ENCODE results near the gene NOXO1. TPM values are rescaled to one million over a fixed set of nuclear protein-coding genes. Genes with fewer than 3 reads are reported as not detected.

The NOXO1 gene
- polyA plus RNA-seq, 1 of the 3 experiments (the other 2 are of a cell fraction), result 0.21 TPM

DNA sequence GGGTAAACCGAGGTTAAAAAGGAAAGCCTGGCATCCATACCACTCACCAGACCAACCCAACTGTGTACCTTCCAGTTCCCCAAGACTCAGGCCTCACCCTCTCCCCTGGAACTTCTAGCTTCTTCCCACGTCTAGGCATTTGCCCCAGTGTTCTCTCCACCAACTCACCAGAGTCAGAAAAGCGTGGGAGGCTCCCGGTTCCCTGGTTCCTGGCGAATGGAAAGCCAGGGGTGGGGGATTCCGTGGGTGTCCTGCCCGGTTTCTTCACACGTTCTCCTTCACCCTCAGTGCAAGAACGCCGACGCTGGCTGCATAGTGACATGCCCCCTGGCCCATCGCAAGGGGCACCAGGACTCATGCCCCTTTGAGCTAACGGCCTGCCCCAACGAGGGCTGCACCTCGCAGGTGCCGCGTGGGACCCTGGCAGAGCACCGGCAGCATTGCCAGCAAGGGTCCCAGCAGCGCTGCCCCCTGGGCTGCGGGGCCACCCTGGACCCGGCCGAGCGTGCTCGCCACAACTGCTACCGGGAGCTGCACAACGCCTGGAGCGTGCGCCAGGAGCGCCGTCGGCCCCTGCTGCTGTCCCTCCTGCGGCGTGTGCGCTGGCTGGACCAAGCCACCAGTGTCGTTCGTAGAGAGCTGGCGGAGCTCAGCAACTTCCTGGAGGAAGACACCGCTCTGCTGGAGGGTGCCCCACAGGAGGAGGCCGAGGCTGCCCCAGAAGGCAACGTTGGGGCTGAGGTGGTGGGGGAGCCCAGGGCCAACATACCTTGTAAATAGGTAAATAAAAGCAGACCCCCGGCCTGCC, 12.9 kb downstream of the NOXO1 start (continued):
- TF ChIP-seq, protein P1, sequence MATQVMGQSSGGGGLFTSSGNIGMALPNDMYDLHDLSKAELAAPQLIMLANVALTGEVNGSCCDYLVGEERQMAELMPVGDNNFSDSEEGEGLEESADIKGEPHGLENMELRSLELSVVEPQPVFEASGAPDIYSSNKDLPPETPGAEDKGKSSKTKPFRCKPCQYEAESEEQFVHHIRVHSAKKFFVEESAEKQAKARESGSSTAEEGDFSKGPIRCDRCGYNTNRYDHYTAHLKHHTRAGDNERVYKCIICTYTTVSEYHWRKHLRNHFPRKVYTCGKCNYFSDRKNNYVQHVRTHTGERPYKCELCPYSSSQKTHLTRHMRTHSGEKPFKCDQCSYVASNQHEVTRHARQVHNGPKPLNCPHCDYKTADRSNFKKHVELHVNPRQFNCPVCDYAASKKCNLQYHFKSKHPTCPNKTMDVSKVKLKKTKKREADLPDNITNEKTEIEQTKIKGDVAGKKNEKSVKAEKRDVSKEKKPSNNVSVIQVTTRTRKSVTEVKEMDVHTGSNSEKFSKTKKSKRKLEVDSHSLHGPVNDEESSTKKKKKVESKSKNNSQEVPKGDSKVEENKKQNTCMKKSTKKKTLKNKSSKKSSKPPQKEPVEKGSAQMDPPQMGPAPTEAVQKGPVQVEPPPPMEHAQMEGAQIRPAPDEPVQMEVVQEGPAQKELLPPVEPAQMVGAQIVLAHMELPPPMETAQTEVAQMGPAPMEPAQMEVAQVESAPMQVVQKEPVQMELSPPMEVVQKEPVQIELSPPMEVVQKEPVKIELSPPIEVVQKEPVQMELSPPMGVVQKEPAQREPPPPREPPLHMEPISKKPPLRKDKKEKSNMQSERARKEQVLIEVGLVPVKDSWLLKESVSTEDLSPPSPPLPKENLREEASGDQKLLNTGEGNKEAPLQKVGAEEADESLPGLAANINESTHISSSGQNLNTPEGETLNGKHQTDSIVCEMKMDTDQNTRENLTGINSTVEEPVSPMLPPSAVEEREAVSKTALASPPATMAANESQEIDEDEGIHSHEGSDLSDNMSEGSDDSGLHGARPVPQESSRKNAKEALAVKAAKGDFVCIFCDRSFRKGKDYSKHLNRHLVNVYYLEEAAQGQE (IDR thresholded peaks at IDR 0.05; ENCODE audit: low read depth, low read length), result no peak
- TF ChIP-seq, protein P2, sequence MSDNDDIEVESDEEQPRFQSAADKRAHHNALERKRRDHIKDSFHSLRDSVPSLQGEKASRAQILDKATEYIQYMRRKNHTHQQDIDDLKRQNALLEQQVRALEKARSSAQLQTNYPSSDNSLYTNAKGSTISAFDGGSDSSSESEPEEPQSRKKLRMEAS (IDR thresholded peaks at IDR 0.05; ENCODE audit: low read depth), result no peak
- TF ChIP-seq, protein P3, sequence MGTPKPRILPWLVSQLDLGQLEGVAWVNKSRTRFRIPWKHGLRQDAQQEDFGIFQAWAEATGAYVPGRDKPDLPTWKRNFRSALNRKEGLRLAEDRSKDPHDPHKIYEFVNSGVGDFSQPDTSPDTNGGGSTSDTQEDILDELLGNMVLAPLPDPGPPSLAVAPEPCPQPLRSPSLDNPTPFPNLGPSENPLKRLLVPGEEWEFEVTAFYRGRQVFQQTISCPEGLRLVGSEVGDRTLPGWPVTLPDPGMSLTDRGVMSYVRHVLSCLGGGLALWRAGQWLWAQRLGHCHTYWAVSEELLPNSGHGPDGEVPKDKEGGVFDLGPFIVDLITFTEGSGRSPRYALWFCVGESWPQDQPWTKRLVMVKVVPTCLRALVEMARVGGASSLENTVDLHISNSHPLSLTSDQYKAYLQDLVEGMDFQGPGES (IDR thresholded peaks at IDR 0.05; ENCODE audit: low read depth, low read length), result no peak

DNA sequence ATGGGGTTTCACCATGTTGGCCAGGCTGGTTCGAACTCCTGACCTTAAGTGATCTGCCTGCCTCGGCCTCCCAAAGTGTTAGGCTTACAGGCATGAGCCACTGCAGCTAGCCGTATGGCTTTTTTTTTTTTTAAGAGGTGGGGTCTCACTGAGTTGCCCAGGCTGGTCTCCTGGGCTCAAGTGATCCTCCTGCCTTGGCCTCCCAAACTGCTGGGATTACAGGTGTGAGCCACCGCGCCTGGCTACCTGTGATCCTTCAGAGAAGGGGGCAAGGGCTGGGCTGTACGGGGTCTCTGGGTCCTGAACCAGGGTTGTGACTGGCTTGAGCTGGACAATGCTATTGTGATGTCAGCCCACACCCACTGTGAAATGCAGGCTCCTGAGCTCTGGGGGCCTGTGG, 14.8 kb downstream of the NOXO1 start, which contains the start of gene RNF151:
TSS of gene RNF151 (plus strand) at position 397 of the 400 bp plus-strand sequence. CDS start 26 bp downstream, outside the sequence.
- Histone ChIP-seq H3K36me3 (replicated peaks in 1 of 2; ENCODE audit: control insufficient read depth in 1 of 2, insufficient read depth in 2 of 2, low read length in 1 of 2) (peaks cover 19 to 21% of the 10 kb centered on the region in 2 experiments), H3K4me2 (peak within 1 kb of the TSS; percentile 98), H2AFZ (ENCODE audit: low read depth) (no peak within 1 kb of the TSS), H3F3A (replicated peaks; ENCODE audit: insufficient read depth) (peaks cover 27% of the 10 kb centered on the region), H4K20me1 (ENCODE audit: insufficient read depth) (peaks cover 28% of the 10 kb centered on the region), H3K9me2 (no peaks in the 10 kb centered on the region), H3K4me3 (ENCODE audit: low read depth in 2 of 2, low read length in 1 of 2) (peak within 1 kb of the TSS; percentile 86 to 98), H3K27me3 (ENCODE audit: insufficient read depth) (no peaks in the 10 kb centered on the region), H3K4me1 (ENCODE audit: control insufficient read depth in 1 of 2, insufficient read depth in 2 of 2, low read depth in 1 of 2, low read length in 1 of 2) (peaks cover 0 to 31% of the 10 kb centered on the region in 2 experiments; a peak in 1 of 4 replicates), H3K9ac (peak within 1 kb of the TSS; percentile 92), H3K9me3 (no peaks in the 10 kb centered on the region), H3K27ac (ENCODE audit: low read depth in 2 of 2, low read length in 1 of 2) (peak within 1 kb of the TSS in 1 of 2 experiments; percentile 76; a peak in 1 of 4 replicates), H3K79me2 (ENCODE audit: insufficient read depth) (peaks cover 58% of the 10 kb centered on the region)
- CTCF ChIA-PET, result interaction anchor here (0.9 to 2.8 kb wide), 2 partner anchors 37 to 187 kb away, joined by 4 to 12 read pairs; no protein-coding TSS in a partner anchor
- WGBS (ENCODE audit: low lambda C conversion rate), result 89% methylated on average over 3 of the region's 6 CpGs
- POLR2A ChIA-PET, result interaction anchor here (0.7 kb wide), 1 partner anchor 181 kb away, joined by 3 read pairs; no protein-coding TSS in a partner anchor
- no peak for DNase-seq
- TF ChIP-seq TEAD4 (IDR thresholded peaks at IDR 0.05; ENCODE audit: borderline replicate concordance, insufficient read depth), result no peak
- TF ChIP-seq, protein P1 (IDR thresholded peaks at IDR 0.05; ENCODE audit: low read depth, low read length), result no peak
- TF ChIP-seq, protein P4, sequence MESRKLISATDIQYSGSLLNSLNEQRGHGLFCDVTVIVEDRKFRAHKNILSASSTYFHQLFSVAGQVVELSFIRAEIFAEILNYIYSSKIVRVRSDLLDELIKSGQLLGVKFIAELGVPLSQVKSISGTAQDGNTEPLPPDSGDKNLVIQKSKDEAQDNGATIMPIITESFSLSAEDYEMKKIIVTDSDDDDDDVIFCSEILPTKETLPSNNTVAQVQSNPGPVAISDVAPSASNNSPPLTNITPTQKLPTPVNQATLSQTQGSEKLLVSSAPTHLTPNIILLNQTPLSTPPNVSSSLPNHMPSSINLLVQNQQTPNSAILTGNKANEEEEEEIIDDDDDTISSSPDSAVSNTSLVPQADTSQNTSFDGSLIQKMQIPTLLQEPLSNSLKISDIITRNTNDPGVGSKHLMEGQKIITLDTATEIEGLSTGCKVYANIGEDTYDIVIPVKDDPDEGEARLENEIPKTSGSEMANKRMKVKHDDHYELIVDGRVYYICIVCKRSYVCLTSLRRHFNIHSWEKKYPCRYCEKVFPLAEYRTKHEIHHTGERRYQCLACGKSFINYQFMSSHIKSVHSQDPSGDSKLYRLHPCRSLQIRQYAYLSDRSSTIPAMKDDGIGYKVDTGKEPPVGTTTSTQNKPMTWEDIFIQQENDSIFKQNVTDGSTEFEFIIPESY (IDR thresholded peaks at IDR 0.05; ENCODE audit: borderline replicate concordance, low read depth), result no peak
- TF ChIP-seq, protein P5, sequence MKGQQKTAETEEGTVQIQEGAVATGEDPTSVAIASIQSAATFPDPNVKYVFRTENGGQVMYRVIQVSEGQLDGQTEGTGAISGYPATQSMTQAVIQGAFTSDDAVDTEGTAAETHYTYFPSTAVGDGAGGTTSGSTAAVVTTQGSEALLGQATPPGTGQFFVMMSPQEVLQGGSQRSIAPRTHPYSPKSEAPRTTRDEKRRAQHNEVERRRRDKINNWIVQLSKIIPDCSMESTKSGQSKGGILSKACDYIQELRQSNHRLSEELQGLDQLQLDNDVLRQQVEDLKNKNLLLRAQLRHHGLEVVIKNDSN (IDR thresholded peaks at IDR 0.05; ENCODE audit: borderline replicate concordance, low read depth), result no peak
- no peak for TF ChIP-seq EZH2phosphoT487 (IDR thresholded peaks at IDR 0.05; ENCODE audit: borderline replicate concordance, low read depth)
- TF ChIP-seq ELF1 (IDR thresholded peaks at IDR 0.05), result no peak
- no peak for TF ChIP-seq POLR2AphosphoS5 (IDR thresholded peaks at IDR 0.05; ENCODE audit: low read depth, low read length)
- no peak for TF ChIP-seq EP300 (IDR thresholded peaks at IDR 0.05; ENCODE audit: borderline replicate concordance in 1 of 2, low read depth in 1 of 2, low read length in 1 of 2)
- TF ChIP-seq, protein P6, sequence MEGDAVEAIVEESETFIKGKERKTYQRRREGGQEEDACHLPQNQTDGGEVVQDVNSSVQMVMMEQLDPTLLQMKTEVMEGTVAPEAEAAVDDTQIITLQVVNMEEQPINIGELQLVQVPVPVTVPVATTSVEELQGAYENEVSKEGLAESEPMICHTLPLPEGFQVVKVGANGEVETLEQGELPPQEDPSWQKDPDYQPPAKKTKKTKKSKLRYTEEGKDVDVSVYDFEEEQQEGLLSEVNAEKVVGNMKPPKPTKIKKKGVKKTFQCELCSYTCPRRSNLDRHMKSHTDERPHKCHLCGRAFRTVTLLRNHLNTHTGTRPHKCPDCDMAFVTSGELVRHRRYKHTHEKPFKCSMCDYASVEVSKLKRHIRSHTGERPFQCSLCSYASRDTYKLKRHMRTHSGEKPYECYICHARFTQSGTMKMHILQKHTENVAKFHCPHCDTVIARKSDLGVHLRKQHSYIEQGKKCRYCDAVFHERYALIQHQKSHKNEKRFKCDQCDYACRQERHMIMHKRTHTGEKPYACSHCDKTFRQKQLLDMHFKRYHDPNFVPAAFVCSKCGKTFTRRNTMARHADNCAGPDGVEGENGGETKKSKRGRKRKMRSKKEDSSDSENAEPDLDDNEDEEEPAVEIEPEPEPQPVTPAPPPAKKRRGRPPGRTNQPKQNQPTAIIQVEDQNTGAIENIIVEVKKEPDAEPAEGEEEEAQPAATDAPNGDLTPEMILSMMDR (IDR thresholded peaks at IDR 0.05), result no peak
- TF ChIP-seq, protein P7, sequence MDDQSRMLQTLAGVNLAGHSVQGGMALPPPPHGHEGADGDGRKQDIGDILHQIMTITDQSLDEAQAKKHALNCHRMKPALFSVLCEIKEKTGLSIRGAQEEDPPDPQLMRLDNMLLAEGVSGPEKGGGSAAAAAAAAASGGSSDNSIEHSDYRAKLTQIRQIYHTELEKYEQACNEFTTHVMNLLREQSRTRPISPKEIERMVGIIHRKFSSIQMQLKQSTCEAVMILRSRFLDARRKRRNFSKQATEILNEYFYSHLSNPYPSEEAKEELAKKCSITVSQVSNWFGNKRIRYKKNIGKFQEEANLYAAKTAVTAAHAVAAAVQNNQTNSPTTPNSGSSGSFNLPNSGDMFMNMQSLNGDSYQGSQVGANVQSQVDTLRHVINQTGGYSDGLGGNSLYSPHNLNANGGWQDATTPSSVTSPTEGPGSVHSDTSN (IDR thresholded peaks at IDR 0.05), result no peak
